ENCODE data around the gene BID.

Gene BID

DNA sequence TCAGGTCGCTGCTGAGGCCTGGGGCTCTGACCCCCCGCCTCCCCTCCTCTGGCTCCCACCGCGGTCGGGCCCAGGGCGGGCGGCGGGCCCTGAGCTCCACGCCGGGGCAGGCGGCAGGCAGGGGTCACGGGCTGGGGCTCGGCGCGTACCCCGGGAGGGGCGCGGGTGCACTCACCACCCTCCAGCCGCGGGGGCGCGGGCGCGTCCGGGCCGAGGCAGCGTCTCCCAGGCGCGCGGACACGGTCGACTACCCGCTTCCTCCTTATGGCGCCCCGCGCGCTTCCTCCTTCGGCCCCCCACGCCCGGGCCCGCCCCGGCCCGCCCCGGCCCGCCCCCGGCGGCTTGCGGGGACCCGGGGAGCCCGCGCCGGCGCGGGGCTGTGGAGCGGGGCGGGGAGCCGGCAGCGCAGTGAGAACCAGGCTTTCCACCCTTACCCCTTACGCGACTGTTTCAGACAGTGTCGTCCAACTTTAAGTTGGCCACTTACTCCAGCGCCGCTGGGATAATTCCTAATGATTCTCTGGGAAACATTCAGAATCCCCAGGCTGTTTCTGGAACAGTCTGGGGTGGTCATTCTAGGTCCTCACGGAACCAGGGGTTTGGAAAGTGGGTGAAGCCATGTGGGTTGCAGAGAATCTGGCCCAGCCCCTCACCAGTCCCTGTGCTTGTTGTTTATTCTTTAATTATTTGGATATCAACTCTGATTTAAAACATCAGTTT is at the start of gene BID:
Gene BID (minus strand): TSS at position 264 of the 720 bp plus-strand sequence. CDS start 24,353 bp downstream, outside the sequence.
- no peak for DNase-seq (ENCODE audit: low read depth in 2 of 2)

DNA sequence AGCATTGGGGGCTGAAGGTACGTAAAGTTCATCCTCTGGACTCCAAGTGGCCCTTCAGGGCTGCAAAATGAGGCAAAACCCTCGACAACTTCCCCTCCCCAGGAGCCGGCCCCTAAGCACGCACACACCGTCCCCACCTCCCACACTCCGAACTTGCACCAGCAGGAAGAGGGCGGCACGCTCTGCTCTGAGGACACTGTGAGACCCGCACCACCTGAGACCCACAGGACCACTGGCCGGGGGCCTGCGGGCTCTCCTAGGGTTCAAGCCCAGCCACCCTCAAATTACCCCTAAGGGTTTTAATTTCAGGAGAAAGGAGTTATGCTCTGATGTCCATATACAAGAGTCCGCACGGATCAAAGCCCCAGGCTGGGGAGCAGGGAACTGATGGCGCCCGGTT is 49.7 kb upstream of the BID start:
- DNase-seq (ENCODE audit: low read depth in 2 of 2), result no peak

DNA sequence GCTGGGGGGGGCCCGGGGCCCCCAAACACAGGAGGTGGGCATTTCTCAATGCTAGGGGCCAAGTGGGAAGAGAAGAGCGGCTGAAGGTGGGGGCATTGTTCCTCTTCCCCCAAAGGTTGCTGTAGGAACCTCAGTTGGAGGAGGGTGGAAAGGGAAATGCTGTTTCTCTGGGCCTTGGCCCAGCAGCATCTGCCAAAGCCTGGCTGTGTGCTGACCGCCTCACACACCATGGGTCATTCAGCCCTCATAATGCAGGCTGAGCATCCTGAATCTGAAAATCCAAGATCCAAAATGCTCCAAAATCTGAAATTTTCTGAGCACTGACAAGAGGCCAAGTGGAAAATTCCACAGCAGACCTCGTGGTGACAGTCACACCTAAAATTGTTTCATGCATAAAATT is 49.0 kb upstream of the BID start:
- no peak for DNase-seq (ENCODE audit: low read depth in 2 of 2)

DNA sequence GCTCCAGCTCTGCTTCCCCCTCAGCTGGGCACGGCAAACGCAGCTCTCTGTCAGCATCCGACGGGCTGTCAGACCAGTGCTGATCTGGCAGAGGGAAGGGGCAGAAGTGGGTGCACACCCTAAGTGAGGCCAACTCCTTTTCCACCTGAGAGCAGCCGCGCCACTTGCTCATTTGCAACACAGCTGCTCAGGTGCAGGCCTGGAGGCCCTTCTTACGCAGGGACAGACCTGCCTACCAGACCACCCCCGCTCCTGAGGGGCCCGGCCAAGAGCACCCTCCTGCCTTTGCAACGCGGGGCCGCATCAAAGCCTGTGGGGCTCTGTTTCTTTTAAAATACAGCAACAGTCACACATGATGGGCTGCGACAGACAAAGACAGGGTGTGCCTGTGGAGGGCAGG is 47.8 kb upstream of the BID start:
- no peak for DNase-seq (ENCODE audit: low read depth in 2 of 2)

DNA sequence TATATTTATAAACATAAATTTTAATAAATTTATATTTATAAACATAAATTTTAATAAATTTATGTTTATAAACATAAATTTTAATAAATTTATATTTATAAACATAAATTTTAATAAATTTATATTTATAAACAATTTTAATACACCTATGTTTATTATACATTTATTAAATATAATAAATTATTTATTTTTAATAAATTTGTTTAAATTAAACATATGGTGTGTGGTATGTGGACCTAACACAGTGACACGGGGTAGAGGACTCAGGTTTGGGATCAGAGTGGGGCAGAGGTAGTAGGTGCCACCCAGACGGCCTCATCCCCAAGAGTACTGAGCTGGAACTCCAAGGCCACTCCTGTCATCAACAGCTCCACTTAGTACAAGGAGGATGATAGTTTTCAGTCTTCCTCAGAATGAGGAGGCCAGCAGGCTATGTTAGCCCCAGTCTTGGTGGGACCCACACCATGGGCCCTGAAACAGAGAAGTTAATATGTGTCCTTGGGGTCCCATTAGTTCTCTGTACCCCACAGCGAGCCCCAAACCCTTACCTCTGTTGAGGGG is 46.7 kb upstream of the BID start:
- DNase-seq (ENCODE audit: low read depth in 2 of 2), result no peak

DNA sequence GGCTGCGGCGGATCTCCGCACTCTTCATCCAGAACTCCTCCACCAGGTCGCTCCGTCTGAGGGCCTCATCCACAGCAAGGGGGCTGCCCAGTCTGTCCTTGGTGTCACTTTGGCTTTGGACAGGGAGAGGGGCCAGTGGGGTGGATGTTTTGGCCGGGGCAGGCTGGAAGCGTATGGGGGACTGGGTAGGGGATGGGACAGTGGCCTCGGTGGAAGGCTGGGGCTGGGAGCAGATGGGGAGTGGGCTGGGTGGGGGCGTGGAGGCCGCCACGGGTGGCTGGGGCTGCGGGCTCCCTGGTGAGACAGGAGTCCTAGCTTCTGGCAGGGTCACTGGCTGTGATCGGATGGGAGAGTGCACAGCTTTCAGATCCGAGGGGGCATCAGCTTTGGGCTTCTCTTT is 44.4 kb upstream of the BID start:
- no peak for DNase-seq (ENCODE audit: low read depth in 2 of 2)

DNA sequence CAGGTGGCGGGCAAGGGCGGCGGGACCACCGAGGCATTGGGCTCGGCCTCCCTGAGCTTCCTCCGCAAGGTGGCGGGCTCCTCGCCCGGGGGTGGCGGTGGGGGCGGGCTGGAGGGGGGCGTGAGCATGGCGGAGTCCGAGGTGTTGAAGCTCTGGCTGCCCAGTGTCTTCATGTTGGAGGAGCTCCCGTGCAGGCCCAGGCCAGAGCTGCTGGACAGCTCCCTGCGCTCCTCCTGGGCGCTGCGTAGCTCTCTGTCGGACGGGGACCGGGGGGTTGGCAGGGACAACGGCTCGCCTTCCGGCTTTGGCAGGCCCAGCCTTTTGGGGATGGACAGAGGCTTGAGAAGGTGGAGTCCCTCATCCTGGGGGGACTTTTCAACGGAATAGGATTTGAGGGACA is 43.9 kb upstream of the BID start:
- no peak for DNase-seq (ENCODE audit: low read depth in 2 of 2)

DNA sequence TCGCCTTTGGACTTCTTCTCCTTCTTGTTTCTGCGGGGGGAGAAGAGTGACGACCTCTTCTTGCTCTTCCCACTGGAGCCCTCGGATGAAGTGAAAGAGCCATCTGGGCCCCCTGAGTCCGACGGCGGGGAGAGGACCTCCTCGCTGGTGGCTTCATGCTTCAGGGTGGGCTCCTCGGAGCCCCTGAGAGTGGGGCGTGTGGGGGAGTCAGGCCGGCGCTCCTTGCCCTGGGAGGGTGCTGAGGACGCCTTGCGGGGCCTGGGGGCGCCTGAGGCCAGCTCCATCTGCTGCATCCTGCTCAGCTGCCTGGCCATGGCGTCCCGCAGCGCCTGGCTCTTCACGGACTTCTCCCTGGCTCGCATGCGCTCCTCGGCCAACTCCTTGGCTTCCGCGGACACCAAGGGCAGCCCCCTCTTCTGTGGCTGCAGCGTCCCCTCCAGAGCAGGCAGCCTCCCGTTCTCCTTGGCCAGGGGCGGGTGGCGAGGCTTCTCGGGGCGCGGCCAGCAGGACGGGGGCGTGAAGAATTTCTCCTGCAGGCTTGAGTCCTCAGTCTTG is 43.3 kb upstream of the BID start:
- no peak for DNase-seq (ENCODE audit: low read depth in 2 of 2)

DNA sequence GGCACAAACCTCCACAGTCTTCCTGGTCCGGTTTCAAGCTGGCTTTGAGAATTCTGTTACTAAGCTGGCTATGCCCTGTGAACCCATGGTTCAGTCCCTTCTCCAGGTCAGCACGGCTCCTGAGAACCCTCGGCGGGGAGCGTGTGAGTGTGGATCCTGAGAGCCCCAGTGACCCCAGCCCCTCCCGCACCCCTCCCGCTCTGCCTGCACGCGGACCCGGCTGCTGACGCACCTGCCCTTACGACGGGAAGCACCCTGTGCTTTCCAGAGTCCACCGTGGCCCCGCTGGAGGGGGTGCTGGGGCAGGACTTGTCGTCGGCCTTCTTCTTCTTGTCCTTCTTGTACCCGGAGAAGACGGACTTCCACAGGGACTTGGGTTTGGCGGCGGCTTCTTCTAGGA is 42.8 kb upstream of the BID start:
- DNase-seq (ENCODE audit: low read depth in 2 of 2), result no peak

DNA sequence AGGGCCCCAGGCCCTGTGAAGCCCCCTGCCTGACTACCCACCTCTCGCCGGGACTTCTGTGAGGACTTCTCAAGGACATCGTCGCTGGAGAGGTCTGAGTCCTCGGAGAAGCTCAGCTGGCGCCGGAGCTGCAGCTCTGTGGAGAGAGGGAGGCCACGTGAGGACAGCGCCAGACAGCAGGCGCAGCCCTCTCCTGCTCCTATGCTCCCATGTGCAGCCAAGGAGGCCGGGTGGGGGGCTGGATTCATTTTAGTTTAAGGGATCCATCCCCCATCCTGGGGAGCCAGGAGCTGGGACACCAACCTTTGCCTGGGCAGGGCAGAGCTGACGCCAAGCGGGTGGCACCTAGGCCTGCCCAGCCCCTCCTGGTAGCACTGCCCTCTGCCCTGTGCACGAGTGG is 42.4 kb upstream of the BID start:
- DNase-seq (ENCODE audit: low read depth in 2 of 2), result no peak

DNA sequence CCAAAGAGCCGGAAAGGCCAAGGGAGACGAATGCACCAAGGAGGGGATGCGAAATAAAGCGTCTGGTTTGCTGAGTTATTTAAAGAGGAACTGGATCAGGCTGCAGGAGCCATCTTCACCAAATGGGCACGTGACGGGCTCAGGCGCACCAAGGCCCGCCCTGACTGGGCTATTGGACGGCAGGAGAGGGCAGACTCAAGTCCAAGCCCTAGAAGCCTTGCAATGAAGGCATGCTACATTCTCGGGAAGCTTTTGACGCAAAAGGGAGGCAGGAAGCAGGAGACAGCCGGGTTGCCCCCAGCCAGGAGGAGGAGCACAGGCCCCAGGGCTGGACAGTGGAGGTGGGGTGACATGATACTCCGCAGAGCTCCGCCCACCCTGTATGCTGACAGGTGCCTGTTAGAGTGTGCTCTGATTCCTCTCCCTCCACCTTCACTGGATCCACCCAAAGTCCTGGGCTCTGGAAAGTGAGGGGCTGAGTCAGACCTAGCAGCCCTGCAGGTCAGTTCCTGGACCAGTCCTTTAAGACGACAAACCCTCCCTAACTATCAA is 41.5 kb upstream of the BID start:
- no peak for DNase-seq (ENCODE audit: low read depth in 2 of 2)

DNA sequence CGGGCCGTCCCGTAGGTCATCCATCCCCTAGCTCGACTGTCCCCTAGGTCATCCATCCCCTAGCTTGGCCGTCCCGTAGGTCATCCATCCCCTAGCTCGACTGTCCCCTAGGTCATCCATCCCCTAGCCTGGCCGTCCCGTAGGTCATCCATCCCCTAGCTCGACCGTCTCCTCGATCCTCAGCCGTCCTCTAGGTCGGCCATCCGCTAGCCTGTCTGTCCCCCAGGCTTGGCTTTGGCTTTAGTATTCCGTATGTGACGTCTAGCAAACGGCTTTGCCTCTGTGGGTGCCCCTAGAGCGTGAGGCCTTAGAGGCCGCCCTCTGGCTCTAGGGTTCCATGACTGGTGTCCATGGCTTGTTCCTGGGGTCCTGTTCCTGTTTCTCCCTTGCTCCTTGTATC is 40.6 kb upstream of the BID start:
- DNase-seq (ENCODE audit: low read depth in 2 of 2), result no peak

DNA sequence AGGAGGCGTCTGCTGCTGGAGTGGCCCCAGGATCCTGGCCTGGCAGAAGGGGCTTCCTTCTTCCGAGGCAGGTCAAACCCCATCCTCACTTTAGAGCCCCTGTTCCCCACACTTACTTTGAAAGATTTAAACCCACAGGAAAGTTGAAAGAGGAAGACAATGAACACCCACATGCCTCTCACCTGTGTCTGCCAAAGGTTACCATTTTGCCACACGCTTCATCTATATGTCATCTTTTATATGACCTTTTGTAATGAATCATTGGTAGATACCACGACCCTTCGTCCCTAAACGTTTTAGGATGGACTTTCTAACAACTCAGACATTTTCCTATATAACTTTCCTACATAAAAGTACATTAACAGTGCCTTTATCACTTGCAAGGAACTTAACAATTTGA is 39.8 kb upstream of the BID start:
- no peak for DNase-seq (ENCODE audit: low read depth in 2 of 2)

DNA sequence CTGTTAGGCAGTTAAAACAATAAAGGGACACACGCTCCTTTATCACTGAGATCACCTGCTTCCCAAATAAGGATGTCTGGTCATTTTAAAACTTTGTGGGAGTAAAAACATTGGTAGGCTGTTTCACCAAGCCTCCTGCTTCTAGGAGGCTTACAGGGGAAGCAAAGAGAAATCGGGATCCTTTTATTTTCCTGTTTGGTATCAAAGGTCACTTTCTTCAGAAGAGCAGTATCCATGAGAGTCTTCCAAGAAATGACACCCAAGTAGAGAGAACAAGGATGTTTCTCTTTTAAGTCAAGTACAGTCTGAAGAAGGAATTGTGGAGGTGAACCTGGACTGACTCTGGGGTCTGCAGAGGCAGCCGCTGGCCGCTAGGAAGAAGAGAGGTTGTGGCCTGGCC is 36.9 kb upstream of the BID start:
- DNase-seq (ENCODE audit: low read depth in 2 of 2), result no peak

DNA sequence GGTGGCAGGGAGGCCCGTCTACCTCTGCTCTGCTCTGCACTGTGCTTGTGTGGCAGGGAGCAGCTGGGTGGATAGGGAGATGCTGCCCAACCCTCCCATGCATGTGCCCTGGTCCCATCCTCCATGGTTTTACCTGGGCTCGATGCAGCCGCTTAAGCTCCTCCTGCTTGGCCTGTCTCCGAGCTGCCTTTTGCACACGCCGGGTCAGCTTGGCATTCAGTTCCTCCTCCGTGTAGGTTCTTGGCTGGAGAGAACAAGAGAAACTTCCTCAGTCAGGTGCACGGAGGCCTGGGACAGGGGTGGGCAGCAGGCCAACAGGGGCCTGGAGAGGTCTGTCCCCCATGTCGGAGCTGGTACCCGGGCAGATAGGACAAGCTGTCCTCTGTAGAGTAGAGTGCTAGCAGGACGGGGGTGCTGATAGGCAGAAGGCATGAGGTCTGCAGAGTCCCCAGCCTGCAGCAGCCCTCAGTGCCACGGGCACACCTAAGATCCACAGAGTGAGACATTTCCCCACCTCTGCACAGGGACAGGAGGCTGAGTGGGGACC is 36.4 kb upstream of the BID start:
- DNase-seq (ENCODE audit: low read depth in 2 of 2), result no peak

DNA sequence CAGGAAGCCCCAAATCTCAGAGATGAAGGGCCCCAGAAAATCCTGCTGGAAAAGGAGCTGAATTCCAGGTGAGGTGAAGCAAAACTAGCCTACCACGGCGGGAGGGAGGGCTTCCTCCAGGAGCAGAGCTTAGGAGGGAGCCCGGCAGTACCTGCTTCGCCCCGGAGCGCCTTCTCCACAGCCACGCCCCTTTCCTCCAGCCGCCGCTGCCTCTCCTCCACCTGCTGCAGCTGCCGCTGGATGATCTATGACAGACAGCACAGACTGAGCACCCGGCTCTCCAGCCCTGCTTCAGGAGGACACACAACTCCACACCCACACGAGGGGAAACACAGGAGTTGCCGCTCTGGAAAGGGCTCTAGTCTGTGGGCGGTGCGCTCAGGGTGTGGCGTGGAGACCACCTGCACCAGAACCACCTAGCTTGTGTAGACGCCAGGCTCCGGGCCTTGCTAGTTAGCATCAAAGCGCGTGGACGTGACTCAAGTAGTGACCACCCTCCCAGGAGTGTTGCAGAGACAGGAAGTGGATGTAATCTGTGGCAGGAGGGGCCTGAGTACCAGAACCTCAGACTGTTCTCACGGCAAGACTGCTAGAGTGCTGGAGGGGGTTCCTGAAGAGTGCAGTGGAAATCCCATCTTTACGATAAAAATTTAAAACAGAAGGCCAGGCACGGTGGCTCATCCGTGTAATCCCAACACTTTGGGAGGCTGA is 34.6 kb upstream of the BID start:
- no peak for DNase-seq (ENCODE audit: low read depth in 2 of 2)

DNA sequence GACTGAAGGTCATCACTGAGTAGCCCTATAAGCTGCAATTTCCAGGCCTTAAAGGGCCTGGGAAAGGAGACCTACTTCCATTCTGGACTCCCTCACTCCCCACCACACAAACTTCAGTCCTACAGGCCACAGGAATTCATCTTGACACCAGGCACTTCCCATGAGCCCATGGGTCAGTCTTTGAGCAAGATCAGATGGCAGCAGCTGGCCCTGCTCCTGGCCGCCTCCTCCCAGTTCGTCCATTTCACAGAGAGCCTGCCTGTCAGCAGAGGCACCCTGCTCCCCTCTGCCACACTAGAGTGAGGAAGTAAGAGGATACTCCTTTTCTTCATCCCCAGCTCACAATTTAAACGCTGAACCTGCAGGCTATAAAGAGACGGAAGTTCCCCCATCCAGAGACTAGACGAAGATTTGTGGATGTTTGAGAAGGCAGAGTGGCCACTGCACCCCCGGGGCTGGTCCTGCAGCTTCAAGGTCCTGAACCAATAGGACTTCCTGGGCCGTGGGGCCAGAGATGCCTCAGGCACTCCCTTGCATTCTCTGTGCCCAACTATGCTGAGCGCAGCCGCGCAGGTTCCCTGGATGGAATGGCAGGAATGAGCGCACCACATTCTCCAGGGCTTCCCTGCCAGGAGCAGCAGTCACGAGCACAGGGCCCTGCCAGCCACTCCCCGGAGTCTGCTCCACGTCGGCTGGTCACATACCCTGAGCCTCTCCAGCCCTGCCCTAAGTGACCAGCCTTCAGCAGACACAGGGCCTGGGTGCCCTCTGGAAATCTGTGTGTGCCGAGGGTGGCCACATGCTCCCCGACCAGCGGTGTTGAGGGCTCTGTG is 33.5 kb upstream of the BID start:
- DNase-seq (ENCODE audit: low read depth in 2 of 2), result no peak

DNA sequence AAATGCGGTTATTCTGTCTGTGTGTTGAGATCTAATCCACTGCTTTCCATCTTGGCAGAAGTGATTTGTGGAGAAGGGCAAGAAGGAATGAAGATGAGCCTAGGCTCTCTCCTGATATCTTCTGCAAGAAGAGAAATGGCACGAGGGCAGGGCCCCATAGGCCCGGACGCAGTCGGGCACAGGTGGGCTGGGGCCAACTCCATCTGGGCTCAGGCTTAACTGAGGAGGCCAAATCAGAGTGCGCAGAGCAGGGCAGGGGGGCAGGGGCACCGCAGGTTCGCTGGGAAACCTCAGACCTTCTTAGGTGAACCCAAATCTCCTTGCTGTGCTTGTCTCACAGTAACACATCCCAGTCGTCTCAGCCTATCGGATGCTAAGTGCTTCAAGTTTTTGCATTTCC is 32.8 kb upstream of the BID start:
- DNase-seq (ENCODE audit: low read depth in 2 of 2), result no peak

DNA sequence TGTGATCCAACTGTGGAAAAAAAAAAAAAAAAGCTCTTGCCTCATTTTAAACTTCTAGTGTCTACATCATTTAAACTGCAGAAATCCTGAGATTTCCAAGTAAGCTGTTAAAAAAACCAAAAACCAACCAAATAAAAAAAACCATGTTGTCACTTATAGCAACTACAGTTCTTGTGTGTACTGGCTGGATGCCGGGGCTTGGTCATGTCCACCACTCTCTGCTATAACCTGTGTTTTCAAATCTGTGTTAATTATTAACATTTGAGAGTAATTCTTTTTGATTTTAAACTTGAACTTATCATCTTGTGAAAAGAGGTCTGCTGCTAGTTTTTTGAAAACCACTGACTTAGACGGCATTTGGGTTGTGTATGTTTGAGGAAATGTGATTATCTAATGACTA is 32.2 kb upstream of the BID start:
- DNase-seq (ENCODE audit: low read depth in 2 of 2), result no peak

DNA sequence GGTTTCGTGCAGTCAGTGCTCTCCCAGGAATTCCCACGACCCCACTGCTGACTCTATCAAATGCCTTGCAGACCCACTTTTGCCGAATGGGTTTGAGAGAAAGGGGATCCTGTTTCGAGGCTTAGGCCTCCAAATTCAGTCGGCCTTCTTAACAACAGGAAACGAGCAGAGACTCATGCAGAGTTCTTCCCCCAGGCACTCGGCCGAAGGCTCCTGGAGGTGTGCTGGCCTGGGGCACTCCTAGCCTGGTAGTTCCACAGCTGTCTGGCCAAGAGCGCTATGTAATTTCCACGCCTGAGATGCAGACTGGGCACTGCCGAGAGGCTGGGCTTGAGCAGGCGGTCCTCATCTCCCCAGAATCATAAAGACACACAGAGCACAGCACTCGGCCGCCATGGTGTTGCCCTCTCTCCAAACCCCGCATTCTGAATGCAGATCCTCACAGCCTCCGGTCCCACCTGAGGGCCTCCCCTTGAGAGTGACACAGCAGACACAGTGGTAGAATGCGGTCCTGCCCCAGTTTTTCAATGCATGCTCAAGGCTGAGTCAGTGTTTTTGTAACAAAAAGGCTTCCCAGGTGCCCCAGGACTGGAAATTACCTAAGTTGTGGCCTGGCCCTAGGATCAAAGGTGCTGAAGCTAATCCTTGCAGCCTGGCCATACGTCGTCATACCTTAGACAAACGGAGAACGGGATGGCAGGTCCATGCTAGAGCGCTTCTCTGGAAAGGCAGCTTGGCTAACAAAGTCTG is 30.2 kb upstream of the BID start:
- no peak for DNase-seq (ENCODE audit: low read depth in 2 of 2)
